ENCODE results near the gene SLC44A3. TPM values are rescaled to one million over a fixed set of nuclear protein-coding genes. Genes with fewer than 3 reads are reported as not detected.
A peak's percentile ranks its signal among the peaks of the same experiment; 100 is the strongest.

The SLC44A3 gene
- total and polyA plus RNA-seq, 2 of the 13 experiments (the other 11 are each of a cell fraction or from before 2014, with no cell fraction given), result 6.8 to 14.1 TPM

GRCh38 chr1:94854458-94855306 lies 34.5 kb downstream of the SLC44A3 start (continued):
- TF ChIP-seq REST (IDR thresholded peaks at IDR 0.05; ENCODE audit: borderline replicate concordance in 1 of 2, low read depth in 1 of 2, low read length in 2 of 2) (0 out of 4 replicates have a peak, but pooled peaks of 1 of the 2 experiments have one; percentile 18), REPIN1 (CRISPR knock-in tag; IDR thresholded peaks at IDR 0.05; ENCODE audit: borderline replicate concordance, low read depth) (peak; percentile 78; the same call in 1 of the 2 replicates), ZBTB38 (CRISPR knock-in tag; IDR thresholded peaks at IDR 0.05) (peak; percentile 55; the same call in 1 of the 2 replicates), THAP11 (CRISPR knock-in tag; IDR thresholded peaks at IDR 0.05) (peak; percentile 28; the same call in 1 of the 2 replicates), FOXO1 (CRISPR knock-in tag; IDR thresholded peaks at IDR 0.05) (peak; percentile 48; the same call in 1 of the 2 replicates), ZNF121 (CRISPR knock-in tag; IDR thresholded peaks at IDR 0.05) (no peak), USF2 (IDR thresholded peaks at IDR 0.05; ENCODE audit: low read depth, low read length) (peak; percentile 63), USF2 (CRISPR knock-in tag; IDR thresholded peaks at IDR 0.05; ENCODE audit: borderline replicate concordance) (no peak; the same call in 1 of the 2 replicates), NFYC (CRISPR knock-in tag; IDR thresholded peaks at IDR 0.05) (no peak), ZNF615 (CRISPR knock-in tag; IDR thresholded peaks at IDR 0.05; ENCODE audit: borderline replicate concordance) (no peak), STAG1 (CRISPR knock-in tag; IDR thresholded peaks at IDR 0.05) (peak; percentile 98), PHF8 (CRISPR knock-in tag; IDR thresholded peaks at IDR 0.05) (0 out of 2 replicates have a peak, but pooled peaks have one; percentile 26), IRF1 (CRISPR knock-in tag; IDR thresholded peaks at IDR 0.05; ENCODE audit: low read depth) (no peak), THRA (CRISPR knock-in tag; IDR thresholded peaks at IDR 0.05; ENCODE audit: borderline replicate concordance) (0 out of 2 replicates have a peak, but pooled peaks have one; percentile 17), SP1 (IDR thresholded peaks at IDR 0.05) (no peak), SP1 (CRISPR knock-in tag; IDR thresholded peaks at IDR 0.05) (peak; percentile 50; the same call in 1 of the 2 replicates), PLSCR1 (CRISPR knock-in tag; IDR thresholded peaks at IDR 0.05; ENCODE audit: borderline replicate concordance) (no peak)

All from HepG2 (cell line).